ENCODE results near the gene POLD2.

Gene POLD2

GRCh38 chr7:44077681-44078091, 45.7 kb downstream of the POLD2 start:
- DNase-seq (ENCODE audit: low spot score): no peak
- no peak for TF ChIP-seq CTCF (IDR thresholded peaks at IDR 0.05; ENCODE audit: extremely low read depth, missing control alignments)

- TF ChIP-seq CTCF (IDR thresholded peaks at IDR 0.05; ENCODE audit: extremely low read depth, missing control alignments): no peak
- no peak for DNase-seq (ENCODE audit: low spot score)
Measured at GRCh38 chr7:44077061-44077460, 46.3 kb downstream of the POLD2 start.

- no peak for DNase-seq (ENCODE audit: low spot score)
- no peak for TF ChIP-seq CTCF (IDR thresholded peaks at IDR 0.05; ENCODE audit: extremely low read depth, missing control alignments)
Measured at GRCh38 chr7:44076101-44076895, 47.0 kb downstream of the POLD2 start.

- TF ChIP-seq CTCF (IDR thresholded peaks at IDR 0.05; ENCODE audit: extremely low read depth, missing control alignments): no peak
- no peak for DNase-seq (ENCODE audit: low spot score)
Measured at GRCh38 chr7:44075296-44076075, 47.9 kb downstream of the POLD2 start.

- no peak for TF ChIP-seq CTCF (IDR thresholded peaks at IDR 0.05; ENCODE audit: extremely low read depth, missing control alignments)
- DNase-seq (ENCODE audit: low spot score): no peak
Measured at GRCh38 chr7:44074349-44074695, 49.0 kb downstream of the POLD2 start.

GRCh38 chr7:44073664-44074348, 49.5 kb downstream of the POLD2 start:
- no peak for TF ChIP-seq CTCF (IDR thresholded peaks at IDR 0.05; ENCODE audit: extremely low read depth, missing control alignments)
- DNase-seq (ENCODE audit: low spot score): peak; percentile 83

Data from GM20000 (cell line).